NB4 (cell line): ENCODE measurements around the gene SLC25A15.

Experiments used
- MYC ChIP-seq: IDR thresholded peaks from 2 replicates; pipeline ENCODE4 v1.6.1; 2011; ENCODE audit warnings: low read depth, low read length
- POLR2A ChIP-seq: IDR thresholded peaks from 2 replicates; pipeline ENCODE4 v1.6.1; 2011; ENCODE audit warnings: mild to moderate bottlenecking; ENCODE audit not compliant: insufficient read length; ENCODE audit errors: extremely low read depth

DNA sequence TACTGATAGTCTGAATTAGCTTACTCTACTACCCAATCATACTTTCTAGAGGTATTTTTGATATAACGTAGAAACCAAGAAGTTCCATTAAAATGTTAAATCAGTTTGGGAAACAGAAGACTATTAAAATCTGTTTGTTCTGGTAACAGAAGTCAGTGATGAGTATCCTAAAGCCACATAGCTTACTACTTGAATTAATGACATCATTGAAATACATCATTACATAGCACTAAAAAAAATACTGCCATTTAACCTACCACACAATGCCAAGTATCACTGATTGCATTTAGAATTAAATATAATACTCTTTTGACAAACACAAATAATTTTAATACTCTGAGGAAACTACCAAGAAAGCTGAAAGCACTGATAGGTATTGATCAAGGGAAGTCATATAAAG is 23.8 kb upstream of the SLC25A15 start:
- TF ChIP-seq POLR2A (no peak), MYC (no peak)
